DOHH2 (cell line): ENCODE data around the gene EPHA5.

Experiments used
- CTCF ChIP-seq: fragments of 200-600 bp; sonication (generic); IDR thresholded peaks from one replicate; pipeline ENCODE4 v1.5.1; 2014; ENCODE audit warnings: antibody characterized with exemption, mild to moderate bottlenecking, low read depth, low read length; ENCODE audit not compliant: poor library complexity, severe bottlenecking
- EZH2phosphoT487 ChIP-seq: fragments of 200-600 bp; sonication (generic); IDR thresholded peaks from 2 replicates; pipeline ENCODE4 v1.6.1; 2017; ENCODE audit warnings: borderline replicate concordance, mild to moderate bottlenecking, antibody characterized with exemption, low read length, moderate library complexity, mixed read lengths

DNA sequence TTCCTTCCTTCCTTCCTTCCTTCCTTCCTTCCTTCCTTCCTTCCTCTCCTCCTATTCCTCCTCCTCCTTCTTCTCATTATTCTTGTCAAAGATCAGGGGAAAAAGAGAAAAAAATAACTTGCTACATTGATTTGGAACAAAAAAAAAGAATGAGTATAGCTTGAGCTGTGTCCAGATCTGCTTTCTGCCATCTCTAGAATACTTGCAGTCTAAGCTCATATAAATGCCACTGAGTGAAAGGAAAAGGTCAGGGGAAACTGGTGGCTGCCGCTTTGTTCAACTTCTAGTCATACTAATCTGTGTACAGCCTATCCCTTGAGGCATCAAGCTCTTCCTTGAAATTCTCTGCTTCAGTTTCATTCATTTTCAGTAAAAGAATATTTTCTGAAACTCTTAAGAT, 28.3 kb upstream of the EPHA5 start:
- TF ChIP-seq CTCF (no peak), EZH2phosphoT487 (no peak)
